OCI-LY1 (cell line): ENCODE measurements around the gene BTBD17.
A peak's percentile ranks its signal among the peaks of the same experiment; 100 is the strongest.

Experiments used
- H2AFZ ChIP-seq: fragments of 200-600 bp; sonication (generic), shearing (Covaris generic); 2 replicates; pipeline ENCODE4 v1.6.0; 2014; ENCODE audit warnings: antibody characterized with exemption, mild to moderate bottlenecking, low read length
- H3F3A ChIP-seq: fragments of 200-600 bp; sonication (generic), shearing (Covaris generic); 2 replicates; pipeline ENCODE4 v1.6.0; 2014; ENCODE audit warnings: mild to moderate bottlenecking, antibody characterized with exemption, low read length, moderate library complexity; ENCODE audit not compliant: insufficient read depth
- H3K27ac ChIP-seq: fragments of 200-600 bp; sonication (generic); 2 replicates; pipeline ENCODE4 v1.5.1; 2014; ENCODE audit warnings: low read length, mixed run types, mild to moderate bottlenecking, low read depth; ENCODE audit not compliant: poor library complexity, severe bottlenecking
- H3K27me3 ChIP-seq: fragments of 200-600 bp; sonication (generic); 2 replicates; pipeline ENCODE4 v1.6.0; 2014; ENCODE audit warnings: antibody characterized with exemption, mild to moderate bottlenecking, low read length, moderate library complexity; ENCODE audit not compliant: insufficient read depth
- H3K36me3 ChIP-seq: fragments of 200-600 bp; sonication (generic); 2 replicates; pipeline ENCODE4 v1.6.1; 2014; ENCODE audit warnings: mild to moderate bottlenecking, antibody characterized with exemption, low read length, moderate library complexity, mixed read lengths; ENCODE audit not compliant: insufficient read depth
- H3K4me1 ChIP-seq: fragments of 200-600 bp; sonication (generic); 2 replicates; pipeline ENCODE4 v1.5.1; 2014; ENCODE audit warnings: mild to moderate bottlenecking, low read length, moderate library complexity; ENCODE audit not compliant: insufficient read depth, severe bottlenecking
- H3K4me2 ChIP-seq: fragments of 200-600 bp; sonication (generic), shearing (Covaris generic); 2 replicates; pipeline ENCODE4 v1.6.1; 2014; ENCODE audit warnings: low read length
- H3K4me3 ChIP-seq: fragments of 200-600 bp; sonication (generic); 2 replicates; pipeline ENCODE4 v1.5.1; 2014; ENCODE audit warnings: low read length, low read depth, mild to moderate bottlenecking, mixed read lengths; ENCODE audit not compliant: poor library complexity, severe bottlenecking
- H3K79me2 ChIP-seq: fragments of 200-600 bp; shearing (Covaris generic); 2 replicates; pipeline ENCODE4 v1.6.1; 2016; ENCODE audit warnings: mixed run types, low read length, mixed read lengths; ENCODE audit not compliant: insufficient read depth
- H3K9ac ChIP-seq: fragments of 200-600 bp; sonication (generic), shearing (Covaris generic); 2 replicates; pipeline ENCODE4 v1.6.1; 2014; ENCODE audit warnings: mild to moderate bottlenecking, low read length, mixed read lengths
- H3K9me2 ChIP-seq: fragments of 200-600 bp; sonication (generic), shearing (Covaris generic); 2 replicates; pipeline ENCODE4 v1.6.1; 2014; ENCODE audit warnings: low read depth, mild to moderate bottlenecking, low read length, mixed read lengths
- H3K9me3 ChIP-seq: fragments of 200-600 bp; shearing (Covaris generic); 2 replicates; pipeline ENCODE4 v1.6.1; 2014; ENCODE audit warnings: low read length, mixed read lengths
- H4K20me1 ChIP-seq: fragments of 200-600 bp; sonication (generic), shearing (Covaris generic); 2 replicates; pipeline ENCODE4 v1.6.0; 2016; ENCODE audit warnings: mild to moderate bottlenecking, low read length; ENCODE audit not compliant: insufficient read depth
- EZH2 ChIP-seq: fragments of 200-600 bp; sonication (generic), shearing (Covaris generic); IDR thresholded peaks from 2 replicates; pipeline ENCODE4 v1.8.0; 2017; ENCODE audit warnings: borderline replicate concordance, mixed run types, mild to moderate bottlenecking, antibody characterized with exemption, low read length, moderate library complexity, mixed read lengths
- TF ChIP-seq, protein P1 (sequence below): fragments of 200-600 bp; sonication (generic), shearing (Covaris generic); IDR thresholded peaks from 2 replicates; pipeline ENCODE4 v1.5.1; 2017; ENCODE audit warnings: mild to moderate bottlenecking, antibody characterized with exemption, low read length, moderate library complexity, mixed read lengths

BTBD17 gene

DNA sequence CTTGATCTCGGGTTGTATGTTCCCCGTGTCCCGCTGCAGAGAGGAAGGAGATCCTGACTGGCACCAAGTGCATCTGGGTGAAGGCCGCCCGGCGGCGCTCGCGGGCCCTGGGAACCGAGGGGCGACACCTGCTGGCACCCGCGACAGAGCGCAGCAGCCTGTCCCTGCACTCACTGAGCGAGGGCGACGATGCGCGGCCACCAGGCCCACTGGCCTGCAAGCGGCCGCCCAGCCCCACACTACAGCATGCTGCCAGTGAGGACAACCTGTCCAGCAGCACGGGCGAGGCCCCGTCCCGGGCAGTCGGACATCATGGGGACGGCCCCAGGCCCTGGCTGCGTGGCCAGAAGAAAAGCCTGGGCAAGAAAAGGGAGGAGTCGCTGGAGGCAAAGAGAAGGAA lies 7.5 kb downstream of the BTBD17 start:
- H3K4me1 ChIP-seq, result no peaks in the 10 kb centered on the region
- H2AFZ ChIP-seq, result no peak overlapping the region
- H3K9me2 ChIP-seq, result no peaks in the 10 kb centered on the region
- no peaks in the 10 kb centered on the region for H3K27me3 ChIP-seq
- H3K9ac ChIP-seq, result no peak overlapping the region
- no peaks in the 10 kb centered on the region for H3F3A ChIP-seq
- no peak for TF ChIP-seq EZH2
- TF ChIP-seq, protein P1, sequence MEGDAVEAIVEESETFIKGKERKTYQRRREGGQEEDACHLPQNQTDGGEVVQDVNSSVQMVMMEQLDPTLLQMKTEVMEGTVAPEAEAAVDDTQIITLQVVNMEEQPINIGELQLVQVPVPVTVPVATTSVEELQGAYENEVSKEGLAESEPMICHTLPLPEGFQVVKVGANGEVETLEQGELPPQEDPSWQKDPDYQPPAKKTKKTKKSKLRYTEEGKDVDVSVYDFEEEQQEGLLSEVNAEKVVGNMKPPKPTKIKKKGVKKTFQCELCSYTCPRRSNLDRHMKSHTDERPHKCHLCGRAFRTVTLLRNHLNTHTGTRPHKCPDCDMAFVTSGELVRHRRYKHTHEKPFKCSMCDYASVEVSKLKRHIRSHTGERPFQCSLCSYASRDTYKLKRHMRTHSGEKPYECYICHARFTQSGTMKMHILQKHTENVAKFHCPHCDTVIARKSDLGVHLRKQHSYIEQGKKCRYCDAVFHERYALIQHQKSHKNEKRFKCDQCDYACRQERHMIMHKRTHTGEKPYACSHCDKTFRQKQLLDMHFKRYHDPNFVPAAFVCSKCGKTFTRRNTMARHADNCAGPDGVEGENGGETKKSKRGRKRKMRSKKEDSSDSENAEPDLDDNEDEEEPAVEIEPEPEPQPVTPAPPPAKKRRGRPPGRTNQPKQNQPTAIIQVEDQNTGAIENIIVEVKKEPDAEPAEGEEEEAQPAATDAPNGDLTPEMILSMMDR, result peak; percentile 93
- H3K36me3 ChIP-seq, result no peaks in the 10 kb centered on the region
- no peak overlapping the region for H3K4me3 ChIP-seq
- H3K79me2 ChIP-seq, result no peaks in the 10 kb centered on the region
- no peaks in the 10 kb centered on the region for H4K20me1 ChIP-seq
- no peak overlapping the region for H3K4me2 ChIP-seq
- no peaks in the 10 kb centered on the region for H3K9me3 ChIP-seq
- H3K27ac ChIP-seq, result no peak overlapping the region

DNA sequence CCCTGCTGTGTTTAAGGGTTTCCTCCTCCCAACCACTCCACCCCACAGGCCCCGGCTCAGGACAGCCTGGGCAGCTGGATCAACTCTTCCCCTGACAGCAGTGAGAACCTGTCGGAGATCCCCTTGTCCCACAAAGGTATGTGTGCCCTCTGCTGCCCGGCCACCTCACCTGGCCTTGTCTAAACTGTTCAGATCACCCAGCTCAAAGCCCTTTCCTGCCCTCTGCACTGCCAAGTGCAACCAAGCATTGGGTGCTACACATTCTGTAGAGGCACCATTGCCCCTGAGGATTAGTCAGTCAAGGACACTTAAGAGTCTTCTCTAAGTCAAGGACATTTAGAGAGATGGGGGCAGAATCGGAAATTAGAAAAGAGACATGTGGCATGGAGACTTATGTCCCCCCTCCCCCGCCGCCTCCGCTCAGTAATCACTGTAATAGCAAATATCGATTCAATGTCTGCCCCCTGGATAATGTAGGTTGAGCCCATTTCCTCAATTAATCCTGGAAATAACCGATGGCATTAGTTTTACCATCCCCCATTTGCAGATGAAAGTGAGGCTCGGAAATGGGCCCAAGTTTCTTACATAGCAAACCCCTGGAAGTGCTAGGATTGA lies 8.1 kb downstream of the BTBD17 start:
- H2AFZ ChIP-seq, result no peak overlapping the region
- H3K27me3 ChIP-seq, result no peaks in the 10 kb centered on the region
- H3K9me2 ChIP-seq, result no peaks in the 10 kb centered on the region
- H3K4me3 ChIP-seq, result no peak overlapping the region
- no peaks in the 10 kb centered on the region for H3F3A ChIP-seq
- H3K9ac ChIP-seq, result no peak overlapping the region
- no peak overlapping the region for H3K4me2 ChIP-seq
- TF ChIP-seq, protein P1, result no peak
- no peak for TF ChIP-seq EZH2
- no peaks in the 10 kb centered on the region for H3K36me3 ChIP-seq
- H4K20me1 ChIP-seq, result no peaks in the 10 kb centered on the region
- H3K27ac ChIP-seq, result no peak overlapping the region
- no peaks in the 10 kb centered on the region for H3K9me3 ChIP-seq
- no peaks in the 10 kb centered on the region for H3K79me2 ChIP-seq
- no peaks in the 10 kb centered on the region for H3K4me1 ChIP-seq

DNA sequence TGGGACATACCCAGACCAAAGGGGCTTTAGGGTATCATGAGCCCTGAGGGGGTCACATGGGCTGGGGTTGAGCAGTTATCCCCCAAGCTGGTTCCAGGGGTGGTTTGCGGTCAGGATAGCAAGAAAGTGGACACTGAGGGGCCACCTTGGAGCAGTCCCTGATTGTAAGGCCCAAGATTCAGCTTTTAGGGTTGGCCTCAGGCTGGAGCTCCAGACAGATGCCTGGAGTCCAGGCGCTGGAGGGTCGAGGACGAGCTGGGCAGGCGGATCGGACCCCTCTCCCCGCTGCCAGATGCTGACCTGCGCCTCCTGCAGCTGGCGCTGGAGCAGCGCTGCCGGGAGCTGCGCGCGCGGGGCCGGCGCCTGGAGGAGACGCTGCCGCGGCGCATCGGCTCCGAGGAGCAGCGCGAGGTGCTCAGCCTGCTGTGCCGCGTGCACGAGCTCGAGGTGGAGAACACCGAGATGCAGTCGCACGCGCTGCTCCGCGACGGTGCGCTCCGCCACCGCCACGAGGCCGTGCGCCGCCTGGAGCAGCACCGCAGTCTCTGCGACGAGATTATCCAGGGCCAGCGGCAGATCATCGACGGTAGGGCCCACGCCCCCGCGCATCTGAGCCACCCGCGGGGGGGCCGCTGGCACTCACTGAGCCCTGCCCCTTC lies 10.0 kb downstream of the BTBD17 start:
- Histone ChIP-seq H3K9me3 (no peaks in the 10 kb centered on the region), H4K20me1 (no peaks in the 10 kb centered on the region), H3F3A (no peaks in the 10 kb centered on the region), H3K4me1 (no peaks in the 10 kb centered on the region), H3K36me3 (no peaks in the 10 kb centered on the region), H2AFZ (no peak overlapping the region), H3K27ac (no peak overlapping the region), H3K9me2 (no peaks in the 10 kb centered on the region), H3K79me2 (no peaks in the 10 kb centered on the region), H3K4me2 (no peak overlapping the region), H3K9ac (no peak overlapping the region), H3K4me3 (no peak overlapping the region), H3K27me3 (no peaks in the 10 kb centered on the region)
- TF ChIP-seq, protein P1, result no peak
- TF ChIP-seq EZH2, result no peak
